Vagina (tissue), 2 donors: Measurements from ENCODE around the gene SPRY4. TPM values are rescaled to one million over a fixed set of nuclear protein-coding genes. Genes with fewer than 3 reads are reported as not detected.
"Not testable (repeated sequence)": the region's sequence is repeated elsewhere in the genome, so short reads cannot be mapped to it uniquely, and the experiment has no call there.

Source experiments
- DNase-seq, 2 donors: peaks; one replicate each; pipeline ENCODE4 v3.0.0-alpha.2; 2017; ENCODE audit errors: extremely low spot score in 2 of 2
- H3K27ac ChIP-seq: fragments of 200-600 bp; sonication (generic); one replicate; pipeline ENCODE4 v1.5.1; 2019
- H3K27me3 ChIP-seq: fragments of 200-600 bp; sonication (generic); one replicate; pipeline ENCODE4 v1.5.1; 2019
- H3K36me3 ChIP-seq, 2 donors: fragments of 200-600 bp; sonication (generic); one replicate each; pipeline ENCODE4 v1.5.1; 2017 to 2019
- H3K4me1 ChIP-seq: fragments of 200-600 bp; sonication (generic); one replicate; pipeline ENCODE4 v1.5.1; 2019
- H3K4me3 ChIP-seq, 2 donors: fragments of 200-600 bp; sonication (generic); 1 replicate in 1 of 2; 2 replicates in 1 of 2; pipeline ENCODE4 v1.5.1; 2016 to 2019
- H3K9me3 ChIP-seq: fragments of 200-600 bp; sonication (generic); one replicate; pipeline ENCODE4 v1.5.1; 2019
- CTCF ChIP-seq, 3 experiments: fragments of 450-650 bp in 2 of 3; fragments of 200-600 bp in 1 of 3; sonication (generic) in 1 of 3; IDR thresholded peaks; one replicate each; pipeline ENCODE4 v1.5.1; 2017 to 2019; ENCODE audit warnings: antibody characterized with exemption in 3 of 3, mild to moderate bottlenecking in 2 of 3, moderate library complexity in 2 of 3
- POLR2A ChIP-seq, 2 donors: fragments of 450-650 bp; IDR thresholded peaks; one replicate each; pipeline ENCODE4 v1.6.1; 2017; ENCODE audit warnings: antibody characterized with exemption in 2 of 2, mild to moderate bottlenecking in 2 of 2, moderate library complexity in 2 of 2
- POLR2AphosphoS5 ChIP-seq, 2 donors: sonication (generic); formaldehyde crosslinking; IDR thresholded peaks; one replicate each; pipeline ENCODE4 v1.9.0; 2017; ENCODE audit warnings: antibody characterized with exemption in 2 of 2, mild to moderate bottlenecking in 2 of 2, low read depth in 1 of 2; ENCODE audit not compliant: insufficient read depth in 1 of 2
- intact Hi-C: fragments of 100-400 bp; cut with DNase I; formaldehyde crosslinking; loops from one replicate; pipeline ENCODE4 v1.15.1; 2023
- total RNA-seq: library from RNA; depleted of rRNA; stranded (reverse); fragments of >200 nt; gene quantifications from one replicate; pipeline ENCODE4 v1.2.3, GENCODE V29; 2016

Gene SPRY4
- total RNA-seq, 1 donor from 2014 or later, result 13.5 TPM

GRCh38 chr5:142298789-142299188 lies 26.0 kb downstream of the SPRY4 start:
- H3K9me3 ChIP-seq, result no peaks in the 10 kb centered on the region
- H3K4me1 ChIP-seq, result no peaks in the 10 kb centered on the region
- no peaks in the 10 kb centered on the region for H3K36me3 ChIP-seq
- no peaks in the 10 kb centered on the region for H3K27me3 ChIP-seq
- intact Hi-C loops, result no loop called here
- H3K4me3 ChIP-seq, result no peak overlapping the region
- H3K27ac ChIP-seq, result no peak overlapping the region
- DNase-seq, result no peak
- no peak for TF ChIP-seq POLR2A (IDR thresholded peaks at IDR 0.05)
- no peak for TF ChIP-seq CTCF (IDR thresholded peaks at IDR 0.05)
- no peak for TF ChIP-seq POLR2AphosphoS5 (IDR thresholded peaks at IDR 0.05; ENCODE audit: insufficient read depth in 1 of 2, low read depth in 1 of 2)

GRCh38 chr5:142297786-142298185 lies 27.0 kb downstream of the SPRY4 start:
- DNase-seq, H3K27me3 ChIP-seq, H3K4me3 ChIP-seq, intact Hi-C loops, H3K27ac ChIP-seq, H3K9me3 ChIP-seq, H3K4me1 ChIP-seq, H3K36me3 ChIP-seq: not testable (repeated sequence)

DNA sequence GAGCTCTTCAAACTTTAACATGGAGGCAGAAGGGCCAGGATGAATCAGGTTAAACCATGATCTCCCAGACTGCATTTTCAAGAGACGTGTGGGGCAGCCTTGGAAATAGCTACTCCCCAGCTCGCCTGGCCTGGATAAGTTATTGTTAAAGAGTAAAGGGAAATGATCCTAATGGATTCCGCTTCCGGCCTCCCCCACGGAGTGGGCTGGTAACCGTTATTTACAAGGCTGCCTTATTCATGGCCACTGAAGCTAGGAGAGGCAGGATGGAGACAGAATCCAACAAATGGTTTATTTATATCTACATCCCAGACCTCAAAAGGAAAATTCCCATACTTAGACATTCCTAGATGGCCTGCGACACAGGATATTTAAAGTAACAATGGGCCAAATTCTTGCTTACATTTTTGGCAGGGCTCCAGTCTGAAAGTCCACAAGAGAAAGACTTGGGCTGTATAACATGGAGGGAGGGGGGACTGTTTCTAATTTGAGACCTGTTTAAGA lies 27.9 kb downstream of the SPRY4 start:
- H3K36me3 ChIP-seq, result no peaks in the 10 kb centered on the region
- DNase-seq, result no peak
- no peaks in the 10 kb centered on the region for H3K27me3 ChIP-seq
- TF ChIP-seq POLR2A (IDR thresholded peaks at IDR 0.05) (no peak), CTCF (IDR thresholded peaks at IDR 0.05) (no peak), POLR2AphosphoS5 (IDR thresholded peaks at IDR 0.05; ENCODE audit: insufficient read depth in 1 of 2, low read depth in 1 of 2) (no peak)
- intact Hi-C loops, result no loop called here
- no peaks in the 10 kb centered on the region for H3K9me3 ChIP-seq
- no peaks in the 10 kb centered on the region for H3K4me1 ChIP-seq
- H3K4me3 ChIP-seq, result no peak overlapping the region
- no peak overlapping the region for H3K27ac ChIP-seq

DNA sequence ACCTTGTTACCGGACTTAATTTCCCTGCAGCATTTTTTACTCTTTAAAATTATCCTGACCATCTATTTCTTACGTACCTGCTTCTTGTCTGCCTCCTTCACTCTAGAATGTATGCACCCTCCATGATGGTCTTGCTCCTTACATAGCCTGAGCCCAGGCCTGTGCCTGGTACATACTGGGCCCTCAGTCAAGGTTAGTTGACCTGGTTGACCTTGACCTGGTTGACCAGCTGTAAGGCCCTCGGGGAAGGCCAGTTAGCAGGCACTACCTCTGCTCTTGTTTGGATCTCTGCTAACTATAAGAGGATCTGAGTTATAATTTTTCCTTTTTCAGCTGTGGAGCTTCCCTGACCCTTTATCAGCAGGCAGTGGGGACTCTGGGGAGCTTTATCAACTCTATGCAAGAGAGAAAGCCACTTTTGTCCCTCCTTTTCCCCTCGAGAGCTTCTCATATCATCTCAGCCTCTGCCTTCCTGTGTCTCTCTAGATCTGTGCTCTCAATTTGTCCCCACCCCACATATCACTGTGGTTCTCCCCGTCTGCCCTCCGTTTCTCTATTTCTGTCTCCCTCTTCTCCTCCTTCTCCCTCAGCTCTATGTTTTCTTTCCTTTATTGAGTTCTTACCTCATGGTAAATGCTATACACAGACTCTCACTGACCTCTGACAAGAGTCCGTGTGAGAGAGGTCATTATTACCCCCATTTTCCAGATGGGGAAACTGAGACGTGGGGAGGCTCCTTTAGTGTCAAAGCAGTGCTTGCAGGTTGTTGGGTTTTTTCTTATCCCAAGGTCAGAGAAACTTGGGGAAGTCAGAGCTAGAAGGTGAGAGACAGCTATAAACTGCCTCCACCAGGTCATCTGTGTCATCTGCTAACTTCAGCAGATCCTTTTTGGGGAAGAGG lies 28.6 kb downstream of the SPRY4 start:
- TF ChIP-seq POLR2AphosphoS5 (IDR thresholded peaks at IDR 0.05; ENCODE audit: insufficient read depth in 1 of 2, low read depth in 1 of 2), result no peak
- no peak for TF ChIP-seq CTCF (IDR thresholded peaks at IDR 0.05)
- no peak for TF ChIP-seq POLR2A (IDR thresholded peaks at IDR 0.05)

GRCh38 chr5:142295084-142295758 lies 29.6 kb downstream of the SPRY4 start:
- intact Hi-C loops, result no loop called here
- Histone ChIP-seq H3K27me3 (no peaks in the 10 kb centered on the region), H3K27ac (no peak overlapping the region), H3K36me3 (no peaks in the 10 kb centered on the region), H3K4me3 (no peak overlapping the region), H3K9me3 (no peaks in the 10 kb centered on the region), H3K4me1 (no peaks in the 10 kb centered on the region)
- no peak for DNase-seq
- TF ChIP-seq CTCF (IDR thresholded peaks at IDR 0.05) (no peak), POLR2AphosphoS5 (IDR thresholded peaks at IDR 0.05; ENCODE audit: insufficient read depth in 1 of 2, low read depth in 1 of 2) (no peak), POLR2A (IDR thresholded peaks at IDR 0.05) (no peak)

More for the DNA sequence above, 28.6 kb downstream of the SPRY4 start:
- Histone ChIP-seq H3K27me3 (no peaks in the 10 kb centered on the region), H3K27ac (no peak overlapping the region), H3K36me3 (no peaks in the 10 kb centered on the region), H3K4me3 (no peak overlapping the region), H3K9me3 (no peaks in the 10 kb centered on the region), H3K4me1 (no peaks in the 10 kb centered on the region)
- DNase-seq, result no peak
- intact Hi-C loops, result no loop called here
